ENCODE results near the gene TBC1D2B.

Gene TBC1D2B

GRCh38 chr15:78004222-78004727 is 73.2 kb downstream of the TBC1D2B start:
- H3K27ac ChIP-seq: no peak overlapping the region
- peaks cover 91% of the 10 kb centered on the region for H3K36me3 ChIP-seq
- TF ChIP-seq, protein P1, sequence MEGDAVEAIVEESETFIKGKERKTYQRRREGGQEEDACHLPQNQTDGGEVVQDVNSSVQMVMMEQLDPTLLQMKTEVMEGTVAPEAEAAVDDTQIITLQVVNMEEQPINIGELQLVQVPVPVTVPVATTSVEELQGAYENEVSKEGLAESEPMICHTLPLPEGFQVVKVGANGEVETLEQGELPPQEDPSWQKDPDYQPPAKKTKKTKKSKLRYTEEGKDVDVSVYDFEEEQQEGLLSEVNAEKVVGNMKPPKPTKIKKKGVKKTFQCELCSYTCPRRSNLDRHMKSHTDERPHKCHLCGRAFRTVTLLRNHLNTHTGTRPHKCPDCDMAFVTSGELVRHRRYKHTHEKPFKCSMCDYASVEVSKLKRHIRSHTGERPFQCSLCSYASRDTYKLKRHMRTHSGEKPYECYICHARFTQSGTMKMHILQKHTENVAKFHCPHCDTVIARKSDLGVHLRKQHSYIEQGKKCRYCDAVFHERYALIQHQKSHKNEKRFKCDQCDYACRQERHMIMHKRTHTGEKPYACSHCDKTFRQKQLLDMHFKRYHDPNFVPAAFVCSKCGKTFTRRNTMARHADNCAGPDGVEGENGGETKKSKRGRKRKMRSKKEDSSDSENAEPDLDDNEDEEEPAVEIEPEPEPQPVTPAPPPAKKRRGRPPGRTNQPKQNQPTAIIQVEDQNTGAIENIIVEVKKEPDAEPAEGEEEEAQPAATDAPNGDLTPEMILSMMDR (IDR thresholded peaks at IDR 0.05): no peak

DNA sequence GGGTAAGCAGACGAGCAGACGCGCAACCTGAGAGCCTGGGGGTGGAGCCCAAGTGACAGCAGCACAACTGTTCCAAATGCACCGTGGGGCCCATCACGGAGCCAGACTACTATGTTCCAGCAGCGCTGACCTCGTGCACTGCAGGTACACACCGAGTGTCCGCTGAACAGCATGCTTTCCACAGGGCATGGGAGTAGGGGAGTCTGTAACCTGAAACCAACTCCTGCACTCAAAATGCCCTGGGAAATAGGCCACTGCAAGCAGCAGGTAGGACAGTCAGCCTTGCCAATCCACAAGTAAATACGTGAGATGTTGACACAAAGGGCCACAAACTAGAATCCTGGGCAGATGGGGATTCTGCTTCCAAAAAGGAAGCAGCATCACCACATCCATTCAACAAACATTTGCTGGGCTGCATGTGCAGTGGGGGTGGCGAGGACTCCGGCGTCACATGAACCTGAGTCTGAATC is 73.9 kb downstream of the TBC1D2B start:
- Histone ChIP-seq H3K4me3 (ENCODE audit: low read depth in 1 of 2, low read length in 1 of 2) (no peak overlapping the region), H3K9me3 (no peaks in the 10 kb centered on the region), H3K36me3 (peaks cover 90% of the 10 kb centered on the region), H3K4me1 (ENCODE audit: control insufficient read depth in 1 of 2, insufficient read depth in 1 of 2, low read depth in 1 of 2, low read length in 1 of 2) (peaks cover 52 to 60% of the 10 kb centered on the region in 2 experiments), H3K27ac (no peak overlapping the region), H3K27me3 (no peaks in the 10 kb centered on the region)
- TF ChIP-seq, protein P1 (IDR thresholded peaks at IDR 0.05): no peak

More at GRCh38 chr15:78004222-78004727, 73.2 kb downstream of the TBC1D2B start:
- Histone ChIP-seq H3K27me3 (no peaks in the 10 kb centered on the region), H3K4me3 (ENCODE audit: low read depth in 1 of 2, low read length in 1 of 2) (no peak overlapping the region), H3K9me3 (no peaks in the 10 kb centered on the region), H3K4me1 (ENCODE audit: control insufficient read depth in 1 of 2, insufficient read depth in 1 of 2, low read depth in 1 of 2, low read length in 1 of 2) (peaks cover 47 to 55% of the 10 kb centered on the region in 2 experiments)

DNA sequence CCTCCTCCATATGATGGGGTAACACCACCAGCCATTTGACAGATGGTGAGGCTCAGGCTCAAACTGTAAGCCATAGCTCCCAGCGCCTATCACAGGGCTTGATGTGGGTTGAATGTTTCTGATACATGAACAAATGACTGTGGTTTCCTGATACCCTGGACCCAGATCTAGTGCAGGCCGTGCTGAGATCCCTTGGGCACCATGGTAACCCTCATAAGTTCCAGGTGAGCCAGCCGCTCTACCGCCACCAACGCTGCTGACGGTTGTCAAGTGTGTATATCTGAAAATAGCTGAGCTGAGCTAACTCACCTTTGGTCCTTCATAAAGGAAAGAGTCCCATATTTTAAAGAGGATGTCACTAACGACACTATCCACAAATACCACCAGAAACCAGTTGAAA is 74.5 kb downstream of the TBC1D2B start:
- Histone ChIP-seq H3K4me3 (ENCODE audit: low read depth in 1 of 2, low read length in 1 of 2) (no peak overlapping the region), H3K36me3 (peaks cover 90% of the 10 kb centered on the region), H3K4me1 (ENCODE audit: control insufficient read depth in 1 of 2, insufficient read depth in 1 of 2, low read depth in 1 of 2, low read length in 1 of 2) (peaks cover 47 to 58% of the 10 kb centered on the region in 2 experiments), H3K9me3 (no peaks in the 10 kb centered on the region), H3K27me3 (no peaks in the 10 kb centered on the region), H3K27ac (no peak overlapping the region)
- TF ChIP-seq, protein P1 (IDR thresholded peaks at IDR 0.05): no peak

GRCh38 chr15:78001656-78002055 is 75.9 kb downstream of the TBC1D2B start:
- H3K9me3 ChIP-seq: no peaks in the 10 kb centered on the region
- no peak overlapping the region for H3K4me3 ChIP-seq (ENCODE audit: low read depth in 1 of 2, low read length in 1 of 2)
- H3K4me1 ChIP-seq (ENCODE audit: control insufficient read depth in 1 of 2, insufficient read depth in 1 of 2, low read depth in 1 of 2, low read length in 1 of 2): peaks cover 36 to 45% of the 10 kb centered on the region in 2 experiments
- peak overlapping the region; percentile 60 for H3K27ac ChIP-seq
- H3K36me3 ChIP-seq: peaks cover 92% of the 10 kb centered on the region
- TF ChIP-seq, protein P1 (IDR thresholded peaks at IDR 0.05): no peak
- no peaks in the 10 kb centered on the region for H3K27me3 ChIP-seq

GRCh38 chr15:78000927-78001249 is 76.6 kb downstream of the TBC1D2B start:
- Histone ChIP-seq H3K27ac (peak overlapping the region; percentile 60), H3K4me1 (ENCODE audit: control insufficient read depth in 1 of 2, insufficient read depth in 1 of 2, low read depth in 1 of 2, low read length in 1 of 2) (peaks cover 28 to 37% of the 10 kb centered on the region in 2 experiments), H3K36me3 (peaks cover 93% of the 10 kb centered on the region), H3K27me3 (no peaks in the 10 kb centered on the region), H3K4me3 (ENCODE audit: low read depth in 1 of 2, low read length in 1 of 2) (no peak overlapping the region), H3K9me3 (no peaks in the 10 kb centered on the region)
- TF ChIP-seq, protein P1 (IDR thresholded peaks at IDR 0.05): no peak

Measured in neutrophil (primary cell).